Measurements from ENCODE around the gene RNFT2.
A peak's percentile ranks its signal among the peaks of the same experiment; 100 is the strongest.
"Not testable (repeated sequence)": the region's sequence is repeated elsewhere in the genome, so short reads cannot be mapped to it uniquely, and the experiment has no call there.

RNFT2 gene

GRCh38 chr12:116710370-116711150 lies 27.6 kb upstream of the RNFT2 start:
- DNase-seq, result peak; percentile 78

DNA sequence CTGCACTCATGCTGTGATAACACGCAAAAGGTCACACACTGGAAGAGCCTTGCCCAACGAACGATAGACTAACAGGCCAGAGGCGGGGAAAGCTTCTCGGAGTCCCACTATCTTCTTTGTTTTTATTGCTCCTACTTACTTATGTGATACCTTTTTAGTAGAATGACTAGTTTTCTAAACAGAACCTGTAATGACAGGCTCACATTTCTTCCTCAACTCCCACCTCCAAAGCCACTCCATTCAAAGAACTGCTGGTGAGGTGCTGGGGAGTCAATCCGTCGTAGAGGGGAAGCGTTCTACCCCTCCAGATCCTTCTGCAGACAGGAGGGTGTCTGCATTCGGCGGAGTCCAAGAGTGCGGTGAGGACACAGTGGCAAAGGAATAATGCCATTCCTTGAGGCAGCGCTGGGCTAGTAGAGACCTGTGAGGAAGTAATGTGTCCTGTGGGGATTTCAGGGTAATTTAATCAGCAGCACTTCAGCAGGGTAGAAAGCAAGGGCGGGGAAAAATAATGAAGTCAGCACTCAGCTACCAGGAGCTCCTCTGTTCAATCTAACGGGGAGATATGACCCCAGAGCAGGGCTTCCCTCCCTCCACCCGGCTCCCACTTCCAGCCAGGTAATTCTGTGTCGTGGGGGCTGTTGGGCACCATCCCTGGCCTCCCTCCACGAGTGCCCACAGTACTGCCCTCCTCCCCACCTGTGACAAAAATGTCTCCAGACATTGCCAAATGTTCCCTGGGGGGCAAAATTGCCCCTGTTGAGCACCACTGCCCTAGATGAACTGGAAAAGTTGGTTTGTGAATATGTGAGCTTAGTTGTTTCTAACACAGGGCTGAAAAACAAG lies 25.4 kb upstream of the RNFT2 start:
- DNase-seq, result no peak

DNA sequence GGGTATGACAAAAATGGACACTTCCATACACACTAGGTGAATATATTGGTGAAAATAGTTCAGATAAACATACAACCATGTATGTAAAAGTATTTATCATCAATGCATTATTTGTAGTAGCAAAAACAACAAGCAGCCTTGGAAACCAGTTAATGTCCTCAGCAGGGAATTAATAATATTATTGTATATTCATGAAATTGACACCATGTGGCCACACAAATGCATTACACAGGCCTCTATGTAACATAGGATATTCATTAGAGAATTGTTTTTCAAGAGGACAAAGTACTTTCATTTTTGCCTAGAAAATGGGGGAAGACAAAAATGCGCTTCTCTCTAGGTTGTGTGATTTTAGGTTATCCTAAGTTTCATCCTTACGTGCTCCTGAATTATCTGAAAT lies 24.6 kb upstream of the RNFT2 start:
- no peak for DNase-seq

DNA sequence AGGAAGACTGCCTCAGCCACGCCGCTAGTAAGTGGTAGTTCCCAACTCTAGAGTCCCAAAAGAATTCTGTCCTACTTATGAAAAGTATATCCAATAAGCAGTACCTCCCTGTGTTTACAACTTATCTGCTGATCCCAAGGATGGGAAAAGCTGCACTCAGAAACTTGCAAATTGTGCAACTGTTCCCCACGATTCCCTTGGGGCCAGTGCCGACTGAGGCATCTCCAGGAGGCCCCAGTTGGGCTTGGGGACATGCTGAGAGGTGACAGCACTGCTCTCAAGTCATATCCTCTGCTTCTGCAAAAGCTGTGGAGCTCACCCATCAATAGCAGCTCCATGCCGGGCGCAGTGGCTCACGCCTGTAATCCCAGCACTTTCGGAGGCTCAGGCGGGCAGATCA lies 23.9 kb upstream of the RNFT2 start:
- no peak for DNase-seq

GRCh38 chr12:116717466-116718437 lies 20.4 kb upstream of the RNFT2 start:
- no peak for DNase-seq

GRCh38 chr12:116718655-116719454 lies 19.3 kb upstream of the RNFT2 start:
- DNase-seq, result no peak

DNA sequence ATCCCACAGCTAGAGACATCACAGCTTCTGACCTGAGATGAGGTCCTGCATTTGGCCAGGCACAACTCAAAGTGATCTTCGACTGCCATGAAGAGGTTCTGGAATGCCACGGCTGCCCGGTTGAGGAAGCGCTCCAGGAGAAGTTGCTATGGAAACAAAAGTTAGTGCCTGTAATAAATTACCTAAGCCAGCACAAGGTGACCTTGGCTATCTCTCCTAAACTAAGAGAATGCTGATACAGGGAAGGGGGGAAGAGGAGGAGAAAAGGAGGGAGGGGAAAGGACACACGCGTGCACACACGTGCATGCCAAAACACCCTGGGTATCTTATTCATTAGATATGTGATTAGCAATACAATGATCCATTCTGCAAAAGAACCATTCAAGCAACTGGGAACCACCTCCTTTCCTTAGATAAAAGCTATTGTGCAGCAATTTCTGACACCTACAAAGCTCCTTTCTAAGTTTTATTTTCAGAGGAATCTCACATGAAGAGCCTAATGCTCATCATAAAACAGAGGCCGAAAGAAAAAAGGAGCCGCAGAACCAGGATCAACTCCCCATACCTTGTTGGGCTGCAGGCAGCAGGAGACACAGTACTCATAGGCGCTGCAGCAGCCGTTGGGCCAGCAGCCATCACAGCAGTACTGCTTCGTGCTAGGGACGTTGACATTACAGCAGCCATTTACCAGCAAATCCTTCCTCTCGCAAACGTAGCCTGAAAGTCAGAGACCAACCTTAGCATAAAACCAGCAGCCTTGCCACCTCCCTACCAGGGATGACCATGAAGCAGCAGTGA lies 18.2 kb upstream of the RNFT2 start:
- no peak for DNase-seq

DNA sequence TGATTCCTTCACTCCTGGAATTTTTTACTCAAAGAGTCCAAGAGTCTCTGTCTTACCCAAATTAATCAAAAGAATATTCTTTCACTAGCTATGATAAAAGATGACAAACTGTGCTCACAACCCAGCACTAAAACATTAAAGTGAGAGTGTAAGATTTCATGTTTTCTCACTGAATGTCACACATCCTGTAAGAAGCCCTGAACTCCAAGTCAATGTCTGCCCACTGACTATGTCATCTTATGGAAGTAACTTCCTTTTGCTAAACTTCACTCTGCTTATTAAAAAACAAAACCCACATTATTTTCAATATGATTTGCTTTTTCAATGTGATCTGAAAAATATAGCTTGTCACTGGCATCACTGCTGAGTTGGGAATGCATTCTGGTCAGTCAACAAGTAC lies 15.9 kb upstream of the RNFT2 start:
- no peak for DNase-seq

DNA sequence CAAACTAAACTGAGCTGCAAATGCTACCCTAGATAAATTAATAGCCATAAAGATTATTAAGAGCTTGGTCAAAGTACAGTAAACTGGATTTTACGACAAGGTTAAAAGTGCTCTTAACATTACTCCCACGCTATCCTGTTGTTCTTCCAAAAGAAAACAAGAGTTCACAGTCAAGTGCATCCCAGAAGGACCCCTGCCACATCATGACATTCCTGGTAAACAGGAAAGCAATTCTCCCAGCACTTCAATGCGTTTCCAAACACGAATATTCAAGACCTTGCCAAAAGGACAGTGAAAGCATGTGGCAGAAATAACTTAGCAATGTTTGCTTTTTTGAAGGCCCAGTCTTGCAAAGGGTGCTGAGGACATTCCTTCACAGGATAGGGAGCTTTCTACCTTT lies 11.4 kb upstream of the RNFT2 start:
- DNase-seq, result no peak

GRCh38 chr12:116727261-116727660 lies 10.9 kb upstream of the RNFT2 start:
- no peak for DNase-seq

DNA sequence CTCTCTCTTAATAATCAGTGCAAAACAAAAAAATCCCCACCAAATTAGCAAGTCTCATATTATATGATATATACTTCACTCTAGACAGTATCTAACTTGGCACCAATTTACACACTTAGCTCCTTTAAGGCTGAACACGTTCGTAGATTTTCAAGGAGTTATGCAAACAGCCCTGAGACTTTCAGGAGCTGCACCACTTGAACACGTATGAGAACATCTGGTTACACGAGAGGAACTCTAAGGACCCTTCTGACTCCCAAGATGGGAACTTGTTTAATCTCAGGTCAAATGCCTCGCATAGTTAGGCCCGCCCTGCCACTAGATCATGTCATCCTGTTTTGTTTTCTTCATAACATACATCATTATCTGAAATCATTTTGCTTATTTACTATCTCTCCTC lies 10.2 kb upstream of the RNFT2 start:
- no peak for DNase-seq

- DNase-seq, result no peak
Observed at GRCh38 chr12:116731801-116732200, 6.3 kb upstream of the RNFT2 start.

- DNase-seq, result no peak
Observed at GRCh38 chr12:116734156-116734768, 3.9 kb upstream of the RNFT2 start.

GRCh38 chr12:116735084-116735483 lies 3.0 kb upstream of the RNFT2 start:
- no peak for DNase-seq

GRCh38 chr12:116735951-116736599 lies 2.0 kb upstream of the RNFT2 start:
- no peak for DNase-seq

GRCh38 chr12:116736962-116737773 lies 947 bp upstream of the RNFT2 start:
- peak; percentile 8 for DNase-seq

DNA sequence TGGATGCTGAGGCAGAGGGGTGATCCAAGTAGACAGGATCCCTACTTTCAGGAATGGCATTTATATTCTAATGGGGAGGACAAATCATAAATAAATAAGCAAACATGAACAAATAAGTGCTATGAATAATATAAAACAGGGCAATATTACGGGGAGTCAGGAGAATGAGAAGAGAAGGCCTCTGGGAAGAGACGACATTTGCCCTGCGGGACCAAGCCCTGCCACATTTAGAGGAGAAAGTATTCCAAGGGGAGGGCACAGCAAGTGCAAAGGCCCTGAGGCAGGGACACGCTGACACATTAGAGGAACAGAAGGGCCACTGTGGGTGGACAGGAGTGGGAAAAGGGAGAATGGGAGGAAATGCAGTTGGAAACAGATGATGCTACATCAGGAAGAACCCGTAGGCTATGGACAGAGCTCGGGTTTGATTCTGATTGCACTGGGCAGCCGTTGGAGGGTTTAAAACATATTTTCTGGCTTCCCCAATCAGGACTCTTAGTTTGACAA lies 1.3 kb downstream of the RNFT2 start:
- no peak for DNase-seq

GRCh38 chr12:116742787-116743186 lies 4.7 kb downstream of the RNFT2 start:
- not testable (repeated sequence) for DNase-seq

DNA sequence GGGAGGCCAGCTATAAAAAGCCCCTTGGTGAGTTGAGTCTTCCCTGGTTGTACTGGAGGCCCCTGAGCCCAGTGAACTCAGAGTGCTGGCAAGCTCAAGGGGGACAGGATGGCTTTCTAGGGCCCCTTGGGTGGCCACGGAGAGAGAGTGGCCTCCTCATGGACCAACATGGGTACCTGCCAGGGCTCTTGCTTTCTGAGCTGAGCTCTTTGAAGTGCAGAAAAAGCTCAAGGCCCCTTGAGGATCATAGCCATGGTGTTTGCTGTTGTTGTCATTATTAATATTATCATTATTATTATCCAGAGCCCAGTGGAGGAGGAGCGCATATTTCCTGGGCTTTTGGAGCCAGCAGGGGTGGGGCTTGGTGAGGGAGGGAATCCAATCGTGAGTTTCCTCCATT lies 6.7 kb downstream of the RNFT2 start:
- DNase-seq, result no peak

Data from RPMI8226 (cell line).